GM23338 (cell line): ENCODE data around the gene HLA-DOB. TPM values are rescaled to one million over a fixed set of nuclear protein-coding genes. Genes with fewer than 3 reads are reported as not detected.

Source experiments
- ATAC-seq: fragments of 200-7000 bp; cut with Tn5 transposase; 3 replicates; pipeline ENCODE4 v1.9.1; 2020
- DNase-seq: peaks from one replicate; pipeline ENCODE4 v3.0.0-alpha.2; 2015; ENCODE audit warnings: low spot score
- H2AFZ ChIP-seq: fragments of 200-600 bp; sonication (generic); 2 replicates; pipeline ENCODE4 v1.8.0; 2016; ENCODE audit warnings: antibody characterized with exemption, mild to moderate bottlenecking, moderate library complexity
- H3F3A ChIP-seq: fragments of 200-600 bp; sonication (generic); replicated peaks from 2 replicates; pipeline ENCODE4 v1.8.0; 2017; ENCODE audit warnings: antibody characterized with exemption, mixed run types, low read depth
- H3K27ac ChIP-seq: fragments of 200-600 bp; sonication (generic); 2 replicates; pipeline ENCODE4 v1.6.1; 2016; ENCODE audit warnings: low read depth
- H3K27me3 ChIP-seq: fragments of 200-600 bp; sonication (generic); 2 replicates; pipeline ENCODE4 v1.8.0; 2016; ENCODE audit warnings: mild to moderate bottlenecking, mixed run types, moderate library complexity; ENCODE audit not compliant: insufficient read depth
- H3K36me3 ChIP-seq: fragments of 200-600 bp; sonication (generic); 2 replicates; pipeline ENCODE4 v1.8.0; 2016; ENCODE audit warnings: mild to moderate bottlenecking; ENCODE audit not compliant: insufficient read depth
- H3K4me1 ChIP-seq: fragments of 200-600 bp; sonication (generic); 2 replicates; pipeline ENCODE4 v1.8.0; 2016; ENCODE audit warnings: mild to moderate bottlenecking, moderate library complexity; ENCODE audit not compliant: insufficient read depth
- H3K4me2 ChIP-seq: fragments of 200-600 bp; sonication (generic); 2 replicates; pipeline ENCODE4 v1.7.1; 2017; ENCODE audit warnings: mixed run types
- H3K4me3 ChIP-seq: fragments of 200-600 bp; sonication (generic); 2 replicates; pipeline ENCODE4 v1.6.1; 2016; ENCODE audit warnings: mixed run types
- H3K79me2 ChIP-seq: fragments of 200-600 bp; sonication (generic); replicated peaks from 2 replicates; pipeline ENCODE4 v1.8.0; 2017; ENCODE audit warnings: mild to moderate bottlenecking; ENCODE audit not compliant: insufficient read depth
- H3K9me2 ChIP-seq: fragments of 200-600 bp; sonication (generic); 2 replicates; pipeline ENCODE4 v1.8.0; 2017; ENCODE audit not compliant: insufficient read depth
- H4K20me1 ChIP-seq: fragments of 200-600 bp; sonication (generic); replicated peaks from 2 replicates; pipeline ENCODE4 v1.8.0; 2017; ENCODE audit warnings: mild to moderate bottlenecking; ENCODE audit not compliant: insufficient read depth
- H3K27ac Mint-ChIP-seq: 2 replicates; pipeline ENCODE4 v1.8.0; 2020; ENCODE audit warnings: inconsistent platforms, mild to moderate bottlenecking, moderate library complexity, mixed read lengths
- H3K27me3 Mint-ChIP-seq: 3 replicates; pipeline ENCODE4 v1.8.0; 2022; ENCODE audit warnings: low read depth, mild to moderate bottlenecking, moderate library complexity, mixed read lengths, inconsistent platforms; ENCODE audit not compliant: insufficient read depth, poor library complexity
- H3K36me3 Mint-ChIP-seq: 3 replicates; pipeline ENCODE4 v1.8.0; 2021; ENCODE audit warnings: low read depth, mild to moderate bottlenecking, inconsistent platforms, moderate library complexity, mixed read lengths
- H3K4me1 Mint-ChIP-seq: 3 replicates; pipeline ENCODE4 v1.8.0; 2020; ENCODE audit warnings: mild to moderate bottlenecking, inconsistent platforms, mixed read lengths
- H3K4me3 Mint-ChIP-seq: 3 replicates; pipeline ENCODE4 v1.8.0; 2021; ENCODE audit warnings: moderate library complexity, mild to moderate bottlenecking, inconsistent platforms, mixed read lengths
- H3K9me3 Mint-ChIP-seq: 3 replicates; pipeline ENCODE4 v1.8.0; 2020; ENCODE audit warnings: moderate library complexity, mild to moderate bottlenecking, inconsistent platforms, mixed read lengths
- CREB1 ChIP-seq: fragments of 250-450 bp; sonication (Bioruptor Pico); IDR thresholded peaks from 2 replicates; pipeline ENCODE4 v1.5.0; 2020; ENCODE audit warnings: low read depth, mild to moderate bottlenecking, moderate library complexity
- EZH2 ChIP-seq: fragments of 200-600 bp; sonication (generic); IDR thresholded peaks from one replicate; pipeline ENCODE4 v1.8.0; 2017; ENCODE audit warnings: antibody characterized with exemption, mild to moderate bottlenecking, low read depth; ENCODE audit not compliant: unreplicated experiment
- JUNB ChIP-seq: IDR thresholded peaks from one replicate; pipeline ENCODE4 v1.6.1; 2016; ENCODE audit warnings: antibody characterized with exemption; ENCODE audit not compliant: unreplicated experiment
- NANOG ChIP-seq: IDR thresholded peaks from 2 replicates; pipeline ENCODE4 v1.6.1; 2016; ENCODE audit warnings: antibody characterized with exemption, borderline replicate concordance
- STAT1 ChIP-seq: IDR thresholded peaks from one replicate; pipeline ENCODE4 v1.6.1; 2016; ENCODE audit warnings: antibody characterized with exemption; ENCODE audit not compliant: unreplicated experiment
- ZNF114 ChIP-seq: fragments of 250-450 bp; sonication (Bioruptor Pico); IDR thresholded peaks from 2 replicates; pipeline ENCODE4 v1.5.0; 2020; ENCODE audit warnings: mild to moderate bottlenecking, moderate library complexity
- polyA plus RNA-seq: library from polyadenylated mRNA; unstranded; fragments of >200 nt; fragmentation: Nextera tagmentation; extraction: Ambion mirVana; gene quantifications from 2 replicates; pipeline ENCODE4 v1.2.1, GENCODE V29; 2016
- total RNA-seq: library from RNA; depleted of rRNA; stranded (reverse); fragments of >200 nt; shearing (Covaris generic); gene quantifications from 2 replicates; pipeline ENCODE4 v1.2.3, GENCODE V29; 2014
- TF ChIP-seq, protein P1 (sequence below): IDR thresholded peaks from one replicate; pipeline ENCODE4 v1.6.1; 2018; ENCODE audit warnings: antibody characterized with exemption; ENCODE audit not compliant: unreplicated experiment
- TF ChIP-seq, protein P2 (sequence below), 2 experiments: fragments of 200-600 bp in 1 of 2; sonication (generic) in 1 of 2; conservative IDR thresholded peaks; 2 replicates each; pipeline versions ENCODE4 v1.5.1 to v1.6.1; 2016 to 2017; ENCODE audit warnings: antibody characterized with exemption in 2 of 2, low read depth in 2 of 2, mild to moderate bottlenecking in 2 of 2, moderate library complexity in 1 of 2
- TF ChIP-seq, protein P3 (sequence below): fragments of 250-450 bp; sonication (Bioruptor Pico); IDR thresholded peaks from 2 replicates; pipeline ENCODE4 v1.5.0; 2020; ENCODE audit warnings: mild to moderate bottlenecking, moderate library complexity
- TF ChIP-seq, protein P4 (sequence below): IDR thresholded peaks from 2 replicates; pipeline ENCODE4 v1.6.1; 2016; ENCODE audit warnings: antibody characterized with exemption

HLA-DOB gene
- total and polyA plus RNA-seq, 2 experiments from 2014 or later = not detected

DNA sequence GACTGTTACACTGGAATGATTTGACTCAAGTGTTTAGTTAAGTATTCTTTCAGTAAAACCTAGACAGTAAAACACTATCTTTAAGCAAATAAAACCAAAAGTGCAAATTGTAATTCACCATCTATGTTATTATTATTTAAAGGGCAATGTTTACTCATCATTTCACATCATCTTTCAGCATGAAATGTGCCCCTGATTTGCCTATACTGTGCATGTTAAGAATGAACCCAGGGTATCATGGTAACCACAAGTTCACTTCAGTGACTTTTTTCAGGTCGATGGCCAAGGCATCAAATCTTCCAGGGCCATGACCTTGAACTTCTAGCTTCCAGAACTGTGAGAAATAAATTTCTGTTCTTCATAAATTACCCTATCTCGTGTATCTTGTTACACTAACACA, 2.1 kb upstream of the HLA-DOB start (continued):
- TF ChIP-seq EZH2 (no peak), NANOG (no peak), ZNF114 (no peak), STAT1 (no peak), JUNB (no peak)
- TF ChIP-seq, protein P1, sequence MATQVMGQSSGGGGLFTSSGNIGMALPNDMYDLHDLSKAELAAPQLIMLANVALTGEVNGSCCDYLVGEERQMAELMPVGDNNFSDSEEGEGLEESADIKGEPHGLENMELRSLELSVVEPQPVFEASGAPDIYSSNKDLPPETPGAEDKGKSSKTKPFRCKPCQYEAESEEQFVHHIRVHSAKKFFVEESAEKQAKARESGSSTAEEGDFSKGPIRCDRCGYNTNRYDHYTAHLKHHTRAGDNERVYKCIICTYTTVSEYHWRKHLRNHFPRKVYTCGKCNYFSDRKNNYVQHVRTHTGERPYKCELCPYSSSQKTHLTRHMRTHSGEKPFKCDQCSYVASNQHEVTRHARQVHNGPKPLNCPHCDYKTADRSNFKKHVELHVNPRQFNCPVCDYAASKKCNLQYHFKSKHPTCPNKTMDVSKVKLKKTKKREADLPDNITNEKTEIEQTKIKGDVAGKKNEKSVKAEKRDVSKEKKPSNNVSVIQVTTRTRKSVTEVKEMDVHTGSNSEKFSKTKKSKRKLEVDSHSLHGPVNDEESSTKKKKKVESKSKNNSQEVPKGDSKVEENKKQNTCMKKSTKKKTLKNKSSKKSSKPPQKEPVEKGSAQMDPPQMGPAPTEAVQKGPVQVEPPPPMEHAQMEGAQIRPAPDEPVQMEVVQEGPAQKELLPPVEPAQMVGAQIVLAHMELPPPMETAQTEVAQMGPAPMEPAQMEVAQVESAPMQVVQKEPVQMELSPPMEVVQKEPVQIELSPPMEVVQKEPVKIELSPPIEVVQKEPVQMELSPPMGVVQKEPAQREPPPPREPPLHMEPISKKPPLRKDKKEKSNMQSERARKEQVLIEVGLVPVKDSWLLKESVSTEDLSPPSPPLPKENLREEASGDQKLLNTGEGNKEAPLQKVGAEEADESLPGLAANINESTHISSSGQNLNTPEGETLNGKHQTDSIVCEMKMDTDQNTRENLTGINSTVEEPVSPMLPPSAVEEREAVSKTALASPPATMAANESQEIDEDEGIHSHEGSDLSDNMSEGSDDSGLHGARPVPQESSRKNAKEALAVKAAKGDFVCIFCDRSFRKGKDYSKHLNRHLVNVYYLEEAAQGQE = no peak
- TF ChIP-seq, protein P2, sequence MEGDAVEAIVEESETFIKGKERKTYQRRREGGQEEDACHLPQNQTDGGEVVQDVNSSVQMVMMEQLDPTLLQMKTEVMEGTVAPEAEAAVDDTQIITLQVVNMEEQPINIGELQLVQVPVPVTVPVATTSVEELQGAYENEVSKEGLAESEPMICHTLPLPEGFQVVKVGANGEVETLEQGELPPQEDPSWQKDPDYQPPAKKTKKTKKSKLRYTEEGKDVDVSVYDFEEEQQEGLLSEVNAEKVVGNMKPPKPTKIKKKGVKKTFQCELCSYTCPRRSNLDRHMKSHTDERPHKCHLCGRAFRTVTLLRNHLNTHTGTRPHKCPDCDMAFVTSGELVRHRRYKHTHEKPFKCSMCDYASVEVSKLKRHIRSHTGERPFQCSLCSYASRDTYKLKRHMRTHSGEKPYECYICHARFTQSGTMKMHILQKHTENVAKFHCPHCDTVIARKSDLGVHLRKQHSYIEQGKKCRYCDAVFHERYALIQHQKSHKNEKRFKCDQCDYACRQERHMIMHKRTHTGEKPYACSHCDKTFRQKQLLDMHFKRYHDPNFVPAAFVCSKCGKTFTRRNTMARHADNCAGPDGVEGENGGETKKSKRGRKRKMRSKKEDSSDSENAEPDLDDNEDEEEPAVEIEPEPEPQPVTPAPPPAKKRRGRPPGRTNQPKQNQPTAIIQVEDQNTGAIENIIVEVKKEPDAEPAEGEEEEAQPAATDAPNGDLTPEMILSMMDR (conservative IDR thresholded peaks at IDR 0.05; ENCODE audit: low read depth in 2 of 2) = no peak

DNA sequence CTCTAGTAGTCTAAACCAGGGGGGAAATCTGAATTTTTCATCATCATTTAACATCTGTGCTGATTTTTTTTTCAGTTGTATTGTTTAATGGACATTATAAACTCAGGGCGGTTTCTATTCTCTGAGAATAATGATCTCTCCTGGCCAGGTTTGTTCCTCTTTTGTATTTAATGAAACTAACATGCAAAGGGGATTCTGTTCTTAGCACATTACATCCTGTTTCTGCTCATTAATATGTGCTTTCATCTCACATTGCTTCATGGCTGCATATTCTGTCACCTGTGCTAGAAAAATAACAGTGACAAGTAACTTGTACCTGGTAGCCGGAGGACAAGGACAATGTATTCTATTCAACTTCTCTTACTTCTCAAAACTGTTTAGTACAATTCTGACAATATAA, 806 bp downstream of the HLA-DOB start:
- Mint-ChIP-seq H3K4me3 (no peak overlapping the region), H3K27ac (no peak overlapping the region), H3K4me1 (no peaks in the 10 kb centered on the region), H3K36me3 (no peaks in the 10 kb centered on the region), H3K9me3 (no peaks in the 10 kb centered on the region), H3K27me3 (peaks cover 2% of the 10 kb centered on the region)
- DNase-seq (no peak), ATAC-seq (no peak)
- H3K36me3 ChIP-seq = no peaks in the 10 kb centered on the region
- H3K9me2 ChIP-seq = peaks cover 7% of the 10 kb centered on the region
- H3K27ac ChIP-seq = no peak overlapping the region
- no peaks in the 10 kb centered on the region for H3K79me2 ChIP-seq
- H4K20me1 ChIP-seq = no peaks in the 10 kb centered on the region
- H3K4me3 ChIP-seq = no peak overlapping the region
- no peak overlapping the region for H2AFZ ChIP-seq
- no peaks in the 10 kb centered on the region for H3F3A ChIP-seq
- no peaks in the 10 kb centered on the region for H3K4me1 ChIP-seq
- H3K4me2 ChIP-seq = no peak overlapping the region
- H3K27me3 ChIP-seq = no peaks in the 10 kb centered on the region
- TF ChIP-seq, protein P3, sequence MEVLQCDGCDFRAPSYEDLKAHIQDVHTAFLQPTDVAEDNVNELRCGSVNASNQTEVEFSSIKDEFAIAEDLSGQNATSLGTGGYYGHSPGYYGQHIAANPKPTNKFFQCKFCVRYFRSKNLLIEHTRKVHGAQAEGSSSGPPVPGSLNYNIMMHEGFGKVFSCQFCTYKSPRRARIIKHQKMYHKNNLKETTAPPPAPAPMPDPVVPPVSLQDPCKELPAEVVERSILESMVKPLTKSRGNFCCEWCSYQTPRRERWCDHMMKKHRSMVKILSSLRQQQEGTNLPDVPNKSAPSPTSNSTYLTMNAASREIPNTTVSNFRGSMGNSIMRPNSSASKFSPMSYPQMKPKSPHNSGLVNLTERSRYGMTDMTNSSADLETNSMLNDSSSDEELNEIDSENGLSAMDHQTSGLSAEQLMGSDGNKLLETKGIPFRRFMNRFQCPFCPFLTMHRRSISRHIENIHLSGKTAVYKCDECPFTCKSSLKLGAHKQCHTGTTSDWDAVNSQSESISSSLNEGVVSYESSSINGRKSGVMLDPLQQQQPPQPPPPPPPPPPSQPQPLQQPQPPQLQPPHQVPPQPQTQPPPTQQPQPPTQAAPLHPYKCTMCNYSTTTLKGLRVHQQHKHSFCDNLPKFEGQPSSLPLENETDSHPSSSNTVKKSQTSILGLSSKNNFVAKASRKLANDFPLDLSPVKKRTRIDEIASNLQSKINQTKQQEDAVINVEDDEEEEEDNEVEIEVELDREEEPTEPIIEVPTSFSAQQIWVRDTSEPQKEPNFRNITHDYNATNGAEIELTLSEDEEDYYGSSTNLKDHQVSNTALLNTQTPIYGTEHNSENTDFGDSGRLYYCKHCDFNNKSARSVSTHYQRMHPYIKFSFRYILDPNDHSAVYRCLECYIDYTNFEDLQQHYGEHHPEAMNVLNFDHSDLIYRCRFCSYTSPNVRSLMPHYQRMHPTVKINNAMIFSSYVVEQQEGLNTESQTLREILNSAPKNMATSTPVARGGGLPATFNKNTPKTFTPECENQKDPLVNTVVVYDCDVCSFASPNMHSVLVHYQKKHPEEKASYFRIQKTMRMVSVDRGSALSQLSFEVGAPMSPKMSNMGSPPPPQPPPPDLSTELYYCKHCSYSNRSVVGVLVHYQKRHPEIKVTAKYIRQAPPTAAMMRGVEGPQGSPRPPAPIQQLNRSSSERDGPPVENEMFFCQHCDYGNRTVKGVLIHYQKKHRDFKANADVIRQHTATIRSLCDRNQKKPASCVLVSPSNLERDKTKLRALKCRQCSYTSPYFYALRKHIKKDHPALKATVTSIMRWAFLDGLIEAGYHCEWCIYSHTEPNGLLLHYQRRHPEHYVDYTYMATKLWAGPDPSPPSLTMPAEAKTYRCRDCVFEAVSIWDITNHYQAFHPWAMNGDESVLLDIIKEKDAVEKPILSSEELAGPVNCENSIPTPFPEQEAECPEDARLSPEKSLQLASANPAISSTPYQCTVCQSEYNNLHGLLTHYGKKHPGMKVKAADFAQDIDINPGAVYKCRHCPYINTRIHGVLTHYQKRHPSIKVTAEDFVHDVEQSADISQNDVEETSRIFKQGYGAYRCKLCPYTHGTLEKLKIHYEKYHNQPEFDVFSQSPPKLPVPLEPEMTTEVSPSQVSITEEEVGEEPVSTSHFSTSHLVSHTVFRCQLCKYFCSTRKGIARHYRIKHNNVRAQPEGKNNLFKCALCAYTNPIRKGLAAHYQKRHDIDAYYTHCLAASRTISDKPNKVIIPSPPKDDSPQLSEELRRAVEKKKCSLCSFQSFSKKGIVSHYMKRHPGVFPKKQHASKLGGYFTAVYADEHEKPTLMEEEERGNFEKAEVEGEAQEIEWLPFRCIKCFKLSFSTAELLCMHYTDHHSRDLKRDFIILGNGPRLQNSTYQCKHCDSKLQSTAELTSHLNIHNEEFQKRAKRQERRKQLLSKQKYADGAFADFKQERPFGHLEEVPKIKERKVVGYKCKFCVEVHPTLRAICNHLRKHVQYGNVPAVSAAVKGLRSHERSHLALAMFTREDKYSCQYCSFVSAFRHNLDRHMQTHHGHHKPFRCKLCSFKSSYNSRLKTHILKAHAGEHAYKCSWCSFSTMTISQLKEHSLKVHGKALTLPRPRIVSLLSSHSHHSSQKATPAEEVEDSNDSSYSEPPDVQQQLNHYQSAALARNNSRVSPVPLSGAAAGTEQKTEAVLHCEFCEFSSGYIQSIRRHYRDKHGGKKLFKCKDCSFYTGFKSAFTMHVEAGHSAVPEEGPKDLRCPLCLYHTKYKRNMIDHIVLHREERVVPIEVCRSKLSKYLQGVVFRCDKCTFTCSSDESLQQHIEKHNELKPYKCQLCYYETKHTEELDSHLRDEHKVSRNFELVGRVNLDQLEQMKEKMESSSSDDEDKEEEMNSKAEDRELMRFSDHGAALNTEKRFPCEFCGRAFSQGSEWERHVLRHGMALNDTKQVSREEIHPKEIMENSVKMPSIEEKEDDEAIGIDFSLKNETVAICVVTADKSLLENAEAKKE (CRISPR knock-in tag) = no peak
- TF ChIP-seq EZH2 (no peak), CREB1 (CRISPR knock-in tag) (no peak)
- TF ChIP-seq, protein P4, sequence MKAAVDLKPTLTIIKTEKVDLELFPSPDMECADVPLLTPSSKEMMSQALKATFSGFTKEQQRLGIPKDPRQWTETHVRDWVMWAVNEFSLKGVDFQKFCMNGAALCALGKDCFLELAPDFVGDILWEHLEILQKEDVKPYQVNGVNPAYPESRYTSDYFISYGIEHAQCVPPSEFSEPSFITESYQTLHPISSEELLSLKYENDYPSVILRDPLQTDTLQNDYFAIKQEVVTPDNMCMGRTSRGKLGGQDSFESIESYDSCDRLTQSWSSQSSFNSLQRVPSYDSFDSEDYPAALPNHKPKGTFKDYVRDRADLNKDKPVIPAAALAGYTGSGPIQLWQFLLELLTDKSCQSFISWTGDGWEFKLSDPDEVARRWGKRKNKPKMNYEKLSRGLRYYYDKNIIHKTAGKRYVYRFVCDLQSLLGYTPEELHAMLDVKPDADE = no peak
